Measurements from ENCODE around the gene FRMPD4.

The FRMPD4 gene

GRCh38 chrX:12685541-12685940 lies 547.3 kb downstream of the FRMPD4 start:
- no peak for DNase-seq

GRCh38 chrX:12686331-12686730 lies 548.1 kb downstream of the FRMPD4 start:
- no peak for DNase-seq

- no peak for DNase-seq
These were observed 552.4 kb downstream of the FRMPD4 start for GRCh38 chrX:12690646-12691045.

GRCh38 chrX:12693754-12694153 lies 555.5 kb downstream of the FRMPD4 start:
- DNase-seq, result no peak

- DNase-seq, result no peak
These were observed 562.5 kb downstream of the FRMPD4 start for GRCh38 chrX:12700745-12701144.

GRCh38 chrX:12701628-12702027 lies 563.4 kb downstream of the FRMPD4 start:
- DNase-seq, result peak; percentile 26

GRCh38 chrX:12702509-12703091 lies 564.3 kb downstream of the FRMPD4 start:
- no peak for DNase-seq

GRCh38 chrX:12704706-12705105 lies 566.4 kb downstream of the FRMPD4 start:
- DNase-seq, result no peak

GRCh38 chrX:12709047-12709446 lies 570.8 kb downstream of the FRMPD4 start:
- DNase-seq, result no peak

- DNase-seq, result no peak
These were observed 573.3 kb downstream of the FRMPD4 start for GRCh38 chrX:12711435-12712040.

- DNase-seq, result no peak
These were observed 578.3 kb downstream of the FRMPD4 start for GRCh38 chrX:12716574-12716973.

- no peak for DNase-seq
These were observed 581.6 kb downstream of the FRMPD4 start for GRCh38 chrX:12719837-12720236.

- peak; percentile 31 for DNase-seq
These were observed 582.8 kb downstream of the FRMPD4 start for GRCh38 chrX:12721042-12721441.

- DNase-seq, result no peak
These were observed 584.0 kb downstream of the FRMPD4 start for GRCh38 chrX:12722314-12722713.

- DNase-seq, result no peak
These were observed 603.1 kb downstream of the FRMPD4 start for GRCh38 chrX:12741416-12741815.

- no peak for DNase-seq
These were observed 609.2 kb downstream of the FRMPD4 start for GRCh38 chrX:12747433-12747832.

- DNase-seq, result no peak
These were observed 613.6 kb downstream of the FRMPD4 start for GRCh38 chrX:12751887-12752286.

- DNase-seq, result no peak
These were observed 615.1 kb downstream of the FRMPD4 start for GRCh38 chrX:12753366-12753765.

- DNase-seq, result no peak
These were observed 620.0 kb downstream of the FRMPD4 start for GRCh38 chrX:12758291-12758690.

GRCh38 chrX:12767856-12768255 lies 629.6 kb downstream of the FRMPD4 start:
- no peak for DNase-seq

GRCh38 chrX:12768491-12768890 lies 630.2 kb downstream of the FRMPD4 start:
- DNase-seq, result no peak

GRCh38 chrX:12770440-12770839 lies 632.2 kb downstream of the FRMPD4 start:
- DNase-seq, result no peak

- no peak for DNase-seq
These were observed 633.3 kb downstream of the FRMPD4 start for GRCh38 chrX:12771445-12772069.

Measured in left hindlimb (tissue), 1 donor.